ENCODE data around the gene MAPK10.

DNA sequence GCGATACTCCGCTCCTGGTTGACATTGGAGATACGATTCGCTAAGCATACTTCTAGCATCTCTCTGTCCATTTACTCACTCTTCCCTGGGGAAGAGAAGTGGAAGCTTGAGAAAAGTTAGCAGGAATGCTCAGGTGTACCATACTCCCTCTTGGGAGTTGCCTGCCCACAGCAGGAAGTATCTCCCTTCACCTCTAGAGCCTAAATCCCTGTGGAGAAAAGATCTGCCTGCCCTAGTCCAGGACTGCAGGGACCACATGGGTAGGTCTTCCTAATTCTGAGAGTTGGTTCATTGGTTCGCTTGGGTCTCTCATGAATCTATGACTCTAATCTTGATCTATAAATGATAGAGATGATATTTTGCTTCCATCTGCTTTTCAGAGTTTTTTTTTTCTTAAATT lies 26.3 kb upstream of the MAPK10 start:
- TF ChIP-seq, protein P1, sequence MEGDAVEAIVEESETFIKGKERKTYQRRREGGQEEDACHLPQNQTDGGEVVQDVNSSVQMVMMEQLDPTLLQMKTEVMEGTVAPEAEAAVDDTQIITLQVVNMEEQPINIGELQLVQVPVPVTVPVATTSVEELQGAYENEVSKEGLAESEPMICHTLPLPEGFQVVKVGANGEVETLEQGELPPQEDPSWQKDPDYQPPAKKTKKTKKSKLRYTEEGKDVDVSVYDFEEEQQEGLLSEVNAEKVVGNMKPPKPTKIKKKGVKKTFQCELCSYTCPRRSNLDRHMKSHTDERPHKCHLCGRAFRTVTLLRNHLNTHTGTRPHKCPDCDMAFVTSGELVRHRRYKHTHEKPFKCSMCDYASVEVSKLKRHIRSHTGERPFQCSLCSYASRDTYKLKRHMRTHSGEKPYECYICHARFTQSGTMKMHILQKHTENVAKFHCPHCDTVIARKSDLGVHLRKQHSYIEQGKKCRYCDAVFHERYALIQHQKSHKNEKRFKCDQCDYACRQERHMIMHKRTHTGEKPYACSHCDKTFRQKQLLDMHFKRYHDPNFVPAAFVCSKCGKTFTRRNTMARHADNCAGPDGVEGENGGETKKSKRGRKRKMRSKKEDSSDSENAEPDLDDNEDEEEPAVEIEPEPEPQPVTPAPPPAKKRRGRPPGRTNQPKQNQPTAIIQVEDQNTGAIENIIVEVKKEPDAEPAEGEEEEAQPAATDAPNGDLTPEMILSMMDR (conservative IDR thresholded peaks at IDR 0.05; ENCODE audit: low read length), result no peak
- TF ChIP-seq EZH2phosphoT487 (IDR thresholded peaks at IDR 0.05; ENCODE audit: borderline replicate concordance, low read depth, low read length), result no peak
